Measurements from ENCODE around the gene TAT.
A peak's percentile ranks its signal among the peaks of the same experiment; 100 is the strongest.
"Not testable (repeated sequence)": the region's sequence is repeated elsewhere in the genome, so short reads cannot be mapped to it uniquely, and the experiment has no call there.

Gene TAT

GRCh38 chr16:71584543-71585317 lies 7.8 kb upstream of the TAT start:
- DNase-seq, result no peak

DNA sequence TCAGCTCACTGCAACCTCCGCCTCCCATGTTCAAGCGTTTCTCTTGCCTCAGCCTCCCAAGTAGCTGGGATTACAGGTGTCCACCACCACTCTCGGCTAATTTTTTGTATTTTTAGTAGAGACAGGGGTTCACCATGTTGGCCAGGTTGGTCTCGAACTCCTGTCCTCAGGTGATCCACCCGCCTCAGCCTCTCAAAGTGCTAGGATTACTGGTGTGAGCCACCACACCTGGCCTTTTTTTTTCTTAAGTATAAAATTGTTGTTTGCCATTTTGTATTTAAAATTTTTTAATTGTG lies 5.6 kb upstream of the TAT start:
- not testable (repeated sequence) for DNase-seq

DNA sequence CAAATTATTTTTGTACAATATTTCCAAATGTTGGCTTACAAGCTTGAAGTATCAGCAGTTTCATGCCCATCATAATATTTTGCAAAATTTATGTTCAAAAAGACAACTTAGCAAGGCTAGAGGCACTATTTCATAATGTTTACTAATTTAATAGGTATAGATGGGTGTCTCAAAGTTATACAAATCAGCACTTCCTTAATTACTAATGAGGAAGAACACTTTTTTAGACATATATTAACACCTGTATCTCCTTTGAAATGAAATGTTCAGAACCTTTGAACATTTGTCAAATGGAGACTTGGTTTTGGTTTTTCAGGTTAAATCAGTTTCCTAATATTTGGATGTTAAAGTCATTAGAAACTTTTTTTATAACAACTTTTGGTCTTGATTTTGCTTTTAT lies 2.2 kb downstream of the TAT start:
- DNase-seq, result no peak

DNA sequence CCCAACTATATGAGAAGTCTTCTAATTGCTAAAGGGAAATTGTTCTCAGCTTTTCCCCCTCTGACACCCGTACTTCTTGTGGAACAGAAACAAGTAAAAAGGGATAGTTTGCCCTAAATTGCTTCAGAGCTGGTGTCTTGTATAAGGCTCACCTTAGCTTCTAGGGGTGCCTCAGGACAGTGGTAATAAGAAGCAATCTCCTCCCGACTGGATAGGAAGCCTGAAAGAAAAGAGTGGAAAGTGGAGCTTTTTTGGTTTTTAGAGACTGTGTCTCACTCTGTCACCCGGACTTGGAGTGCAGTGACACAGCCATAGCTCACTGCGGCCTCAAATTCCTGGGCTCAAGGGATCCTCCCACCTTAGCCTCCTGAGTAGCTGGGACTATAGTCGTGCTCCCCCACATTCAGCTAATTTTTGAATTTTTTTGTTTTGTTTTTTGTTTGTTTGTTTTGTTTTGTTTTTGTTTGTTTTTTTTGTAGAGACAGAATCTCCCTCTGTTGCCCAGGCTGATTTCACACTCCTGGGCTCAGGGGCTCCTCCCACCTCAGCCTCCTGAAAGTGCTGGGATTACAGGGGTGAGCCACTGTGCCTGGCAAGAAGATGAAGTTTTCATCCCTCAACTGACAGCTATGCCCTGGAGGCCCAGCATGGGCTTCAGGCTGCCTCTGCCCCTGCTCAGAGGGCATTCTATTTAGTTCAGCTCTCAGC lies 3.4 kb downstream of the TAT start:
- no peak for DNase-seq

- DNase-seq, result no peak
Measured at GRCh38 chr16:71572497-71573116, 4.3 kb downstream of the TAT start.

- no peak for DNase-seq
Measured at GRCh38 chr16:71570144-71570543, 6.7 kb downstream of the TAT start.

DNA sequence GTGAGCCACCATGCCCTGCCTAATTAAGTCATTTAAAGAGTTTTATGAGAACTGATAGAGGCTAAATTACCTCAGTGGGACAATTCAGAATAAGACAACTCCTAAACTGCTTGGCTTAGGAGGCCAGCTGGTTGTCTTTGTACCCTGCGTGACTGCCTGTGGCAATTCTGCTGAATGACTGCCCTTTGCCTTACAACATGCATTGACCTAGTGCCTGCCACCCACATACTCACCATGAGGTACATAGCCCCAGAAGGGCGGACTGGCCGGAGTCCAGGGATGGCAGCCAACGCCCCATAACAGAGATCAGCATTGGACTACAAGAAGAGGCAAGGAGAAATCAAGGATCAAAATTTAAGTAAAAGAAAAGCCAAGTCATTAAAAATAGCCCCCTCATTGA lies 7.3 kb downstream of the TAT start:
- no peak for DNase-seq

DNA sequence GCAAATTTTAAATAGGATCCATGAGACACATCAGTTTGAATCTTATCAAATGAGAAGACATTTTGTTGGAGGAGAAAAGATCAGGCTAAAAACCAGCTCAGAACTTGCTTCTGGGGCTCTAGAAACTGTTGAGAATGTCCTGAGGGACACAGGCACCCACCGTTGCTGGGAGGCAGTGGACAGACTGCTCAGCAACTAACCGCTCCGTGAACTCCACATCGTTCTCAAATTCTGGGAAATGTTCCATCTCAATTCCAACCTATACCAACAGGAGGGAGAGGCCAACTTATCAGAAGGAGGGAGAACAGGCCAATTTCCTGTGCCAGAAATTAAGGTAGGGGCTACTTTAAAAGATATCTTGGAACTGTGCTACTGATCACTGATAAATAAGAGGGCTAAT lies 8.3 kb downstream of the TAT start:
- DNase-seq, result no peak

DNA sequence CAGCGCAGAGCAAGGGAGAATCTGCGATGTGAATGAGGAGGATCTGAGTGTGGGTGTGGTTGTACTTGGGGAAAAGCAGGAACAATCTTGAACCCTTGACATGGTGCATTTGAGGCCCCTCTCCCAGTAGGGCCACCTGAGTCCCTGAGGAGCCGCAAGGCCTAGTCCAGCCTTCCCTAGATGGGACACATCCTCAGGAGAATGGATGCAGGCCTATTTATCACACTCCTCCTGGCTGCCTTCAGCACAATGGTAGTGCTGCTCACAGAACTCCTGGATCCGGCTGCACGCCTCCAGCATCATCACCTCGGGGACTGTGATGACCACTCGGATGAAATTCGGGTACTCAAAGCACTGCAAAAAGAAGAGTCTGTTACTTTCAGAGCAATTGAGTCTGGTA lies 9.0 kb downstream of the TAT start:
- no peak for DNase-seq

DNA sequence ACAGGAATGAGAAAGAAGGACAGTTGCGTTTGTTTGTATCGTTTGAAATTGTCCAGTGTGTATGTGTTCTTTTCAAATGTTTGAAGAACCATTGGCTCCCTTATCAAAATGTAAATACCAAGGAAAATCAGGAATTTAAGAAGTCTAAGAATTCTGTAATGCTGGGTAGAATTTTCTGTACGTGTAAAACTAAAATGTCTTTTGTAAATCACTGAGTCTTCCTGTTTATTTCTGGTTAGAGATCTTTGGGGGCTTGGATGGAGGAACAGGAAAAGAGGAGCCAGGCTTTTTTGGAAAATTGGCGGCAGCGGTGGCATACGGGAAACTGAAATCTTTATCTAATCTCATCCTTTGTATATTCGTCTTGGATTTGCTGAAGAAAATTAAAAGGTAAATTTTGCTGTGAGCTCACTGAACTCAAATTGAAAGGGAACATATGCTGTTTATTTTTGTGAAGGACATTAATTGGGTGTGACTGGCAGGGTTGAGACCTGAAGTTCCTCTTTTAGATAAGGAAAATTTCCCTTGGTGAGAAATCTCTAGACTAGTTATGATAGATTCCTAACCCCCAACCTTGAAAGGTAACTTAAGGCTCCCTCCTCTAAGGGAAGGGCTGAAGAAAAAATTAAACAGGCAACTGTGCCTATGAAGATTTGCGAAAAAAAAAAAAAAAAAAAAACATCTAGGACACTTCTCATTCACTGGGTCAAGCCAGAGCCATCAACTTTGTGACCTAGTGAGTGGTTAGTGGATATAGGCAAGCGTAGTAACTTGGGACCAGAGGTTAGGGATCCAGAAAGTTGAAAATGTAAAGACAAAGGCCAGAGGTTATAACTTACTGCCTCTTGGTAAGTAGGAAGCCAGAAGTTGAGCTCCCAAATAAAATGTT lies 10.8 kb downstream of the TAT start:
- peak; percentile 45 for DNase-seq

DNA sequence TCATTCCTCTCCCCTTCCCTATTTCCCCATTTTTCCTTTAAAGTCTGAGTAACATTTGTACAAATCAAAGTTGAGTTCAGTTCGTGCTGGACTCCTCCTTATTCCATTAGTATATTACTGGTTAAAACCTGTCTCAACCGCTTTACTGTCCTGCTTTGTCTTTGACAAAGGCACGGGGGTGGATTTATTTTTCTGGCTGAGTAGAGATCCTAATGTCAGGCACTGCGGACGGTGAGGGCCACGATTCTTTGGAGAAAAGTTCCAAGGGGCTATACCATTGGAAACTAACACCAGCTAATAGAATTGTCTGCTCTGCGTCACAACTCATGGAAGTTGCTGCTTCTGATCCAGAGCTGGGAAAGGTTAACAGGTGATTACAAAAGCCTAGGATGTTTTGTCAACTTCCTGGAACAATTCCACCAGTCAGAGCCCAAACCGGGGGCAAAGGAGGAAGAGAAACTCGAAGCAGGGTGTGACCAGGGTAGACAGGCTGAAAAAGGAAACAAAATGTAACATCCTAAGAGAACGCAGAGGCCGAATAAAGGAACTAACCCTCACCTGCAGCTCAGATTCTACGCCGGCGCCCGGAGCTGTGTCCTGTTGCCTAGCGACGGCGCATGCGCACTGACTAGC lies 12.4 kb downstream of the TAT start:
- DNase-seq, result peak; percentile 7

DNA sequence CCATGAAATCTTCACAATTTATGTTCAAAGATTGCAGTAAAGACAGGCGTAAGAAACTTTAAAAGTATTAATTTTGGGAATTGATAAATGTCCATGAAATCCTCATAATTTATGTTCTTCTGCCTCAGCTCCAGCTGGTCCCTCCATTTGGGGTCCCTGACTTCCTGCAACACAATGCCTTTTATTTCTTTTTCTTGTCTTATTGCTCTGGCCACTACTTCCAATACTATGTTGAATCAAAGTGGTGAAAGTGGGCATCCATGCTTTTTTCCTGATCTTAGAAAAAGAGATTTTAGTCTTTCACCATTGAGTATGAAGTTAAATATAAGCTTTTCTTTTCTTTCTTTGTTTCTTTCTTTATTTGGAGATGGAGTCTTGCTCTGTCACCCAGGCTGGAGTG lies 14.3 kb downstream of the TAT start:
- DNase-seq, result no peak

DNA sequence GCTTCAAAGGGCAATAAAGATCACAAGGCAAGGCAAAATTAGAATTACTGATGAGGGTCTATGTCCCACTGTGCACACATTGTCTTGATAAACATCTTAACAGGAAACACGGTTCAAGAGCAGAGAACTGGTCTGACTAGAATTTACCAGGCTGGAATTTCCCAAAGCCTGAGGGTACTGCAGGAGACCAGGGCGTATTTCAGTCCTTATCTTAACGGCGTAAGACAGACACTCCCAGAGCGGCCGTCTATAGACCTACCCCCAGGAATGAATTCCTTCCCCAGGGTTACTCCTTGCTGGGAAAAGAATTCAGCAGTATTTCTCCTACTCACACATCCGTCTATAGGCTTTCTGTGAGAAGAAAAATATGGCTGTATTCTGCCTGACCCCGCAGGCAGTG lies 15.0 kb downstream of the TAT start:
- not testable (repeated sequence) for DNase-seq

DNA sequence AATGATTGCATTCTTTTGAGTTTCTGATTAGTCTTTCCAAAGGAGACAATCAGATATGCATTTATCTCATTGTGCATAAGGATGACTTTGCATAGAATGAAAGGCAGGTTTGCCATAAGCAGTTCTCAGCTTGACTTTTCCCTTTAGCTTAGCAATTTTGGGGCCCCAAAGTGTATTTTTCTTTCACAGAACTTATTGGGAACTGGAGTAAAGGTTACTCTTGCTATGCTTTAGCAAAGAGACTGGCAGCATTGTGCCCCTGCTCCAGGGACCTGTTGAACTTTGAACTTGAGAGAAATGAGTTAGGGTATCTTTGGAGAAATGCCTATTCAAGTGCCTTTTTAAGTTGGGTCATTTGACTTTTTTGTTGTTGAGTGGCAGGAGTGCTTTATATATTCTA lies 17.0 kb downstream of the TAT start:
- DNase-seq, result no peak

DNA sequence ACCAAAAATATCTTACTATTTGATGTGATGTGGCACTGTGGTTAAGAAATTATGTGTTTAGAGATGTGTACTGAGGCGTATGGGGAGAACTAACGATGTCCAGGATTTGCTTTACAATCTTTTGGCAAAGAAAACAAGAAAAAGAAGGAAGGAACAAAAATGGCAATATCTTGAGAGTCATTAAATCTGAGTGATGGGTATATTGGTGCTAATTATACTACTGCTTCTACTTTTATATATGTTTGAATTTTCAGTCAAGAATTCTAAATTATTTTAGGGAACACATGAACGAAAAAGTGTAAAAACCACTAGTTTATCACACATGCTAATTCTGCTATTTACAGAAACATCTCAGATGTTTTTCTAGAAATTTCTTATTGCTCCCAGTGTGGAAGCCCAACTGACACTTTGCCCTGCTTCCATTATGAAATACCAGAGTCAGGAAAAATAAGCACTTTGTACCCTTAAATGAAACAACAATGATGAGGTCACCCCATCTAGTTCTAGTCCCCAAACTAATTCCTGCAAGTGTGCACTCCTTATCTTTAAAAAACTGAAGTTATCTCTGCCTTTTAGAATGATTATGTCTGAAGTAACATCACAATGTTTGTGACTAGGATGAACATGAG lies 18.8 kb downstream of the TAT start:
- DNase-seq, result no peak

- no peak for DNase-seq
Measured at GRCh38 chr16:71557299-71557698, 19.6 kb downstream of the TAT start.

GRCh38 chr16:71555230-71555891 lies 21.5 kb downstream of the TAT start:
- DNase-seq, result no peak

- no peak for DNase-seq
Measured at GRCh38 chr16:71552698-71553503, 24.0 kb downstream of the TAT start.

DNA sequence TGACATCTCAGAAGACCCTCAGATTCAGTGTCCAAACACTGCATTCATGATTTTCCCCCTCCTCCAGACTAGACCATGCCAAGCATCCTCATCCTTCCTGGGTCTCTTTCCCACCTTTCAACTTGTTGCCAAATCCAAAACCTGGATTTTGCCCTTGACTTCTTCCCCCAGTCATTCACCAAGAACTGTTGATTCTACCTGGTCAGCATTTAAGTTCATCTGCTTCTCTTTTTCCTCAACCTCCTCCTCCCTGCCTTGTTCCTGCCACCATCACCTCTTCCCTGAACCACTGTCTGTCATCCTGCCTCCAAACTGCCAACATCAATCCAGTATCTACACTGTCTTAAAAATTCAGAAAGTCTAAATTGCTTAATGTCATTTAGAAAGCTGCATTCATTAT lies 29.7 kb downstream of the TAT start:
- DNase-seq, result no peak

GRCh38 chr16:71542377-71542776 lies 34.5 kb downstream of the TAT start:
- DNase-seq, result peak; percentile 78

DNA sequence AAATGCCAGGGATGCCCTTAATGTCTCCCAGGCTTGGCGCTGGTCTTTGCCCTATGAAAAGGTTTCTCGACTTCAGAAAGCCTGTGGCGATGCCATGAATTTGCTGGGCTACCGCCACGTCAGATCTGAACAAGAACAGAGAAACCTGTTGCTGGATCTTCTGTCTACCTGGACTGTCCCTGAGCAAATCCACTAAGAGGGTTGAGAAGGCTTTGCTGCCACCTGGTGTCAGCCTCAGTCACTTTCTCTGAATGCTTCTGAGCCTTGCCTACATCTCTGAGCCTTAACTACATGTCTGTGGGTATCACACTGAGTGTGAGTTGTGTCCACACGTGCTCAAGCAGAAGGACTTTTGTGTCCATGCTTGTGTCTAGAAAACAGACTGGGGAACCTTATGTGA lies 39.2 kb downstream of the TAT start:
- DNase-seq, result peak; percentile 66

Measured in hematopoietic multipotent progenitor cell treated with erythropoietin and hydrocortisone succinate and interleukin-3 and kit ligand, for 4 days (in vitro differentiated cells).